ENCODE results near the gene MCCC2. TPM values are rescaled to one million over a fixed set of nuclear protein-coding genes. Genes with fewer than 3 reads are reported as not detected.
"Not testable (repeated sequence)": the region's sequence is repeated elsewhere in the genome, so short reads cannot be mapped to it uniquely, and the experiment has no call there.

Gene MCCC2
- total and polyA plus RNA-seq, 2 experiments from 2014 or later: 31.9 to 59.1 TPM

DNA sequence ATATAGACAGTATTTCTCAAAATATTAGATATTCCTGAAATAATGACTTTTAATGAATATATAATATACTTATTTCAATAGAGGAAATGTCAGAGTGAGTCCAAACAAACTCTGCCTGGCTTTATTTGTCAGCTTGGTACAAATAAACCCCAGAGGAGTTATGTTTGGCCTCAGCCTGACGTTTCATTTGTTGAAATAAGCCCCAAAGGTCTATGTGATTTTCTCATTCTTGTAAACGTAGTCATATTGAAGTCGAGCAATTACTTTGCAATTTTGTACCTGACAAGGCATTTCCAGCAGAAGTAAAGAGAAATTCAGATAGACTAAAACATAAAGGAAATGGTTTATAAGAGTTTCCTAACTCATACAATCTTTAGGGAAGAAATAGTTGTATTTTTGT, 57.9 kb downstream of the MCCC2 start:
- Mint-ChIP-seq H3K27me3 (ENCODE audit: insufficient read depth, low read depth, poor library complexity) (peaks cover 2% of the 10 kb centered on the region), H3K4me3 (no peak overlapping the region), H3K4me1 (peaks cover 9% of the 10 kb centered on the region), H3K9me3 (no peaks in the 10 kb centered on the region), H3K27ac (no peak overlapping the region), H3K36me3 (ENCODE audit: low read depth) (peaks cover 58% of the 10 kb centered on the region)
- Histone ChIP-seq H3K9me2 (ENCODE audit: insufficient read depth) (no peaks in the 10 kb centered on the region), H3K36me3 (ENCODE audit: insufficient read depth) (peaks cover 11% of the 10 kb centered on the region; the same call in 1 of the 2 replicates), H3K4me2 (no peak overlapping the region), H3F3A (replicated peaks; ENCODE audit: low read depth) (no peaks in the 10 kb centered on the region), H3K4me1 (ENCODE audit: insufficient read depth) (0 out of 2 replicates have a peak, but pooled peaks cover 3% of the 10 kb centered on the region), H3K79me2 (replicated peaks; ENCODE audit: insufficient read depth) (no peaks in the 10 kb centered on the region), H3K27ac (ENCODE audit: low read depth) (no peak overlapping the region), H4K20me1 (replicated peaks; ENCODE audit: insufficient read depth) (no peaks in the 10 kb centered on the region), H3K4me3 (no peak overlapping the region), H2AFZ (no peak overlapping the region), H3K27me3 (ENCODE audit: insufficient read depth) (no peaks in the 10 kb centered on the region)
- no peak for TF ChIP-seq REST (IDR thresholded peaks at IDR 0.05; ENCODE audit: unreplicated experiment)
- no peak for DNase-seq (ENCODE audit: low spot score)
- ATAC-seq: no peak

GRCh38 chr5:71650940-71651339, 63.8 kb downstream of the MCCC2 start:
- H3K4me2 ChIP-seq; ATAC-seq; H3K4me1 ChIP-seq (ENCODE audit: insufficient read depth); H3K27me3 Mint-ChIP-seq (ENCODE audit: insufficient read depth, low read depth, poor library complexity); H3K27ac ChIP-seq (ENCODE audit: low read depth); H3K4me3 Mint-ChIP-seq; H3K27ac Mint-ChIP-seq; H2AFZ ChIP-seq; H3K9me3 Mint-ChIP-seq; H3K79me2 ChIP-seq (replicated peaks; ENCODE audit: insufficient read depth); H3K4me3 ChIP-seq; H3F3A ChIP-seq (replicated peaks; ENCODE audit: low read depth); H3K9me2 ChIP-seq (ENCODE audit: insufficient read depth); H3K4me1 Mint-ChIP-seq; DNase-seq (ENCODE audit: low spot score); H4K20me1 ChIP-seq (replicated peaks; ENCODE audit: insufficient read depth); H3K27me3 ChIP-seq (ENCODE audit: insufficient read depth): not testable (repeated sequence)
- H3K36me3 Mint-ChIP-seq (ENCODE audit: low read depth): peaks cover 70% of the 10 kb centered on the region
- H3K36me3 ChIP-seq (ENCODE audit: insufficient read depth): peaks cover 26% of the 10 kb centered on the region; the same call in 1 of the 2 replicates

DNA sequence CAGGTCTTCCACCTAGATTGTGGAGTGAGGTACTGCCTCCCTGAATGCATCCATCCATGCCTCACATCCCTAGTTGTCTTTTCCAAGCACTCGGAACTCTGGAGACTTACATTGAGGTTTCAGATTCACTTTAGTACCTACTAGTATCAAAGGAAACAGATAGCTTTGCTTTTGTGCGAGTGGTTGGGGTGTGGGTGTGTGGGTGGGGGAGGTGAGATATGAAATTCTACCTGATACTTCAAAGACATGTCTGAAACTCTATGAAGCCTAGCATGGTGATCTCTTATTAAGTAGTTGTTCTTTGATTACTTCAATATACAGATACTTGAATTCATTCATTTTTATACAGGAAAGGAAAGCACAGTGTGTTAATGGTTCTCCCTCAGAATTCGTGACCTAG, 64.4 kb downstream of the MCCC2 start:
- Histone ChIP-seq H3K9me2 (ENCODE audit: insufficient read depth) (no peaks in the 10 kb centered on the region), H3K27ac (ENCODE audit: low read depth) (no peak overlapping the region), H4K20me1 (replicated peaks; ENCODE audit: insufficient read depth) (no peaks in the 10 kb centered on the region; the same call in 1 of the 2 replicates), H3K27me3 (ENCODE audit: insufficient read depth) (no peaks in the 10 kb centered on the region), H3K79me2 (replicated peaks; ENCODE audit: insufficient read depth) (no peaks in the 10 kb centered on the region), H3K4me1 (ENCODE audit: insufficient read depth) (0 out of 2 replicates have a peak, but pooled peaks cover 3% of the 10 kb centered on the region), H3K4me2 (no peak overlapping the region), H3K4me3 (no peak overlapping the region), H2AFZ (no peak overlapping the region), H3F3A (replicated peaks; ENCODE audit: low read depth) (no peaks in the 10 kb centered on the region), H3K36me3 (ENCODE audit: insufficient read depth) (peaks cover 26% of the 10 kb centered on the region; the same call in 1 of the 2 replicates)
- peaks cover 9% of the 10 kb centered on the region for H3K4me1 Mint-ChIP-seq
- DNase-seq (ENCODE audit: low spot score) (no peak), ATAC-seq (no peak)
- no peak overlapping the region for H3K27ac Mint-ChIP-seq
- no peak overlapping the region for H3K4me3 Mint-ChIP-seq
- H3K27me3 Mint-ChIP-seq (ENCODE audit: insufficient read depth, low read depth, poor library complexity): peaks cover 2% of the 10 kb centered on the region
- H3K36me3 Mint-ChIP-seq (ENCODE audit: low read depth): peaks cover 70% of the 10 kb centered on the region
- H3K9me3 Mint-ChIP-seq: no peaks in the 10 kb centered on the region
- no peak for TF ChIP-seq ZNF114 (CRISPR knock-in tag; IDR thresholded peaks at IDR 0.05)
- no peak for TF ChIP-seq JUNB (IDR thresholded peaks at IDR 0.05; ENCODE audit: unreplicated experiment)
- TF ChIP-seq REST (IDR thresholded peaks at IDR 0.05; ENCODE audit: unreplicated experiment): no peak
- TF ChIP-seq EZH2phosphoT487 (IDR thresholded peaks at IDR 0.05; ENCODE audit: unreplicated experiment): no peak
- no peak for TF ChIP-seq ZNF331 (CRISPR knock-in tag; IDR thresholded peaks at IDR 0.05; ENCODE audit: low read depth)

Data from GM23338 (cell line).